ENCODE measurements around the gene DOP1A.

- TF ChIP-seq CTCF (IDR thresholded peaks at IDR 0.05) (no peak), POLR2A (IDR thresholded peaks at IDR 0.05) (no peak)
Measured at GRCh38 chr6:83113258-83113657, 45.8 kb downstream of the DOP1A start.

Data from Peyer's patch (tissue), 4 donors.